Smooth muscle cell (in vitro differentiated cells): Measurements from ENCODE around the gene CHAT. TPM values are rescaled to one million over a fixed set of nuclear protein-coding genes. Genes with fewer than 3 reads are reported as not detected.

ENCODE experiments used
- DNase-seq: peaks from one replicate; lab custom pipeline; 2025; ENCODE audit not compliant: unreplicated experiment; lab: John Stamatoyannopoulos, UW
- H2AFZ ChIP-seq: fragments of 200-600 bp; sonication (generic); 2 replicates; pipeline ENCODE4 v1.6.0; 2016; ENCODE audit warnings: antibody characterized with exemption, low read depth, mild to moderate bottlenecking
- H3F3A ChIP-seq: fragments of 200-600 bp; sonication (generic); 2 replicates; pipeline ENCODE4 v1.6.0; 2017; ENCODE audit warnings: antibody characterized with exemption, low read depth
- H3K27ac ChIP-seq: fragments of 200-600 bp; sonication (generic); 2 replicates; pipeline ENCODE4 v1.5.1; 2016; ENCODE audit warnings: low read depth, mild to moderate bottlenecking
- H3K27me3 ChIP-seq: fragments of 200-600 bp; sonication (generic); 2 replicates; pipeline ENCODE4 v1.6.1; 2016; ENCODE audit warnings: low read depth, mild to moderate bottlenecking
- H3K36me3 ChIP-seq: fragments of 200-600 bp; sonication (generic); 2 replicates; pipeline ENCODE4 v1.5.1; 2016; ENCODE audit warnings: low read depth
- H3K4me1 ChIP-seq: fragments of 200-600 bp; sonication (generic); 2 replicates; pipeline ENCODE4 v1.5.1; 2016; ENCODE audit warnings: low read depth
- H3K4me2 ChIP-seq: fragments of 200-600 bp; sonication (generic); 2 replicates; pipeline ENCODE4 v1.6.0; 2016; ENCODE audit warnings: mild to moderate bottlenecking
- H3K4me3 ChIP-seq: fragments of 200-600 bp; sonication (generic); 2 replicates; pipeline ENCODE4 v1.5.1; 2016; ENCODE audit warnings: mild to moderate bottlenecking
- H3K79me2 ChIP-seq: fragments of 200-600 bp; sonication (generic); 2 replicates; pipeline ENCODE4 v1.6.0; 2016; ENCODE audit warnings: low read depth, mild to moderate bottlenecking
- H3K9ac ChIP-seq: fragments of 200-600 bp; sonication (generic); 2 replicates; pipeline ENCODE4 v1.6.0; 2016; ENCODE audit warnings: low read depth
- H3K9me3 ChIP-seq: fragments of 200-600 bp; sonication (generic); replicated peaks from 2 replicates; pipeline ENCODE4 v1.5.1; 2016; ENCODE audit warnings: low read depth
- H4K20me1 ChIP-seq: fragments of 200-600 bp; sonication (generic); 2 replicates; pipeline ENCODE4 v1.6.0; 2016; ENCODE audit warnings: low read depth
- WGBS: methylation state at CpG from one replicate; pipeline ENCODE4 v1.1.7; 2016; ENCODE audit warnings: low lambda C conversion rate; 5-methylcytosine and 5-hydroxymethylcytosine counted together
- polyA plus RNA-seq: library from polyadenylated mRNA; unstranded; fragments of >200 nt; fragmentation: Nextera tagmentation; extraction: Ambion mirVana; gene quantifications from 2 replicates; pipeline ENCODE4 v1.2.1, GENCODE V29; 2016
- total RNA-seq: library from RNA; depleted of rRNA; stranded (reverse); fragments of >200 nt; gene quantifications from 2 replicates; pipeline ENCODE4 v1.2.3, GENCODE V29; 2014
- TF ChIP-seq, protein P1 (sequence below): fragments of 200-600 bp; sonication (generic); IDR thresholded peaks from 2 replicates; pipeline ENCODE4 v1.5.1; 2017; ENCODE audit warnings: borderline replicate concordance, mild to moderate bottlenecking, antibody characterized with exemption; ENCODE audit not compliant: insufficient read depth, poor library complexity, severe bottlenecking

Gene CHAT
- total and polyA plus RNA-seq, 2 experiments from 2014 or later = not detected

DNA sequence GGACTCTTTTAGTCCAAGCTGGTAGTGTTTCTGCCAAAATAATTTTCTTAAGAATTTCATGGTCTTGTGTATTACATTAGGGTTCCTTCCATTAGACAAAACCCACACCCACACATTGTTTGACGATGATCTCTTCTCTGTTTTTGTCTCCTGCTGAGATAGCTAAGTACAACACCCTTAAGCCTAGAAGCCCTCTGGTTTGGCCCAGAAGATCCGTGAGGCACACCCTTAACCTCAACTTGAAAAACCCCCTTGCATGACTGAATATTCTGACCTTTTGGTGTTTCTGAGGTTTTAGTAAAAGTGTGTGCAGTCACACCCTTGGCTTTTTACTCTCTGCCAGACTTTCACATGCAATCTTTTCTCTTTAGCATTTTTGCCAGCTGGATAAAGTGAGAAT is 45.6 kb upstream of the CHAT start:
- no peaks in the 10 kb centered on the region for H3K9me3 ChIP-seq
- 41% methylated on average over 2 of the region's 2 CpGs for WGBS
- no peaks in the 10 kb centered on the region for H4K20me1 ChIP-seq
- DNase-seq = no peak
- H3F3A ChIP-seq = no peaks in the 10 kb centered on the region
- TF ChIP-seq, protein P1, sequence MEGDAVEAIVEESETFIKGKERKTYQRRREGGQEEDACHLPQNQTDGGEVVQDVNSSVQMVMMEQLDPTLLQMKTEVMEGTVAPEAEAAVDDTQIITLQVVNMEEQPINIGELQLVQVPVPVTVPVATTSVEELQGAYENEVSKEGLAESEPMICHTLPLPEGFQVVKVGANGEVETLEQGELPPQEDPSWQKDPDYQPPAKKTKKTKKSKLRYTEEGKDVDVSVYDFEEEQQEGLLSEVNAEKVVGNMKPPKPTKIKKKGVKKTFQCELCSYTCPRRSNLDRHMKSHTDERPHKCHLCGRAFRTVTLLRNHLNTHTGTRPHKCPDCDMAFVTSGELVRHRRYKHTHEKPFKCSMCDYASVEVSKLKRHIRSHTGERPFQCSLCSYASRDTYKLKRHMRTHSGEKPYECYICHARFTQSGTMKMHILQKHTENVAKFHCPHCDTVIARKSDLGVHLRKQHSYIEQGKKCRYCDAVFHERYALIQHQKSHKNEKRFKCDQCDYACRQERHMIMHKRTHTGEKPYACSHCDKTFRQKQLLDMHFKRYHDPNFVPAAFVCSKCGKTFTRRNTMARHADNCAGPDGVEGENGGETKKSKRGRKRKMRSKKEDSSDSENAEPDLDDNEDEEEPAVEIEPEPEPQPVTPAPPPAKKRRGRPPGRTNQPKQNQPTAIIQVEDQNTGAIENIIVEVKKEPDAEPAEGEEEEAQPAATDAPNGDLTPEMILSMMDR = no peak
- no peak overlapping the region for H2AFZ ChIP-seq
- no peaks in the 10 kb centered on the region for H3K4me1 ChIP-seq
- no peak overlapping the region for H3K4me3 ChIP-seq
- peak overlapping the region; percentile 55 for H3K4me2 ChIP-seq
- H3K27ac ChIP-seq = peak overlapping the region; percentile 19
- H3K36me3 ChIP-seq = no peaks in the 10 kb centered on the region
- no peak overlapping the region for H3K9ac ChIP-seq
- H3K27me3 ChIP-seq = no peaks in the 10 kb centered on the region
- no peaks in the 10 kb centered on the region for H3K79me2 ChIP-seq

DNA sequence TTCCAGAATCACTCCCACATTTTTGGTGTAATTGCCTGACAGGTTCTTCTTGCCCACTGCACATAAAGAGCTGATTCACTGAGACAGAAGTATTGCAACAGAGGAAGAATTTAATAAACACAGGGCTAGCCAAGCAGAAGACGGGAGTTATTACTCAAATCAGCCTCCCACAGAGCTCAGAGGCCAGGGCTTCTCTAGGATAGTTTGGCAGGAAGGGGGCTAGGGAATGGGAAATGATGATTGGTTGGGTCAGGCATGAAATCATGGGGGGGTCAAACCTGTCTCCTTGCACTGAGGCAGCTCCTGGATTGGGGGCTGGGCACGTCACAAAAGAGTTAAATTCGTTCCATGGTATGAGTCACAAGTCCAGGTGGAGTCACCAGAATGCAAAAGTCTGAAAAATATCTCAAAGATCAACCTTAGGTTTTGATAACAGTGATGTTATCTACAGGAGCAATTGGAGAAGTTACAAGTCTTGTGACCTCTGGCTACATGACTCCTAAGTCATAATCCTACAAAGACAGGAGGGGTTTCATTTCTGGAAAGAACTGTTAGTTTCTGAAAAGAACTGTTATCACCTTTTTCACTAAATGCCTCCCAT is 44.7 kb upstream of the CHAT start:
- no peaks in the 10 kb centered on the region for H3F3A ChIP-seq
- no peaks in the 10 kb centered on the region for H3K4me1 ChIP-seq
- H4K20me1 ChIP-seq = no peaks in the 10 kb centered on the region
- WGBS = 45% methylated on average over 3 of the region's 3 CpGs
- TF ChIP-seq, protein P1 = no peak
- no peaks in the 10 kb centered on the region for H3K9me3 ChIP-seq
- H3K36me3 ChIP-seq = no peaks in the 10 kb centered on the region
- no peak overlapping the region for H2AFZ ChIP-seq
- no peak overlapping the region for H3K4me3 ChIP-seq
- H3K9ac ChIP-seq = no peak overlapping the region
- no peak overlapping the region for H3K4me2 ChIP-seq
- H3K27me3 ChIP-seq = no peaks in the 10 kb centered on the region
- no peak for DNase-seq
- no peaks in the 10 kb centered on the region for H3K79me2 ChIP-seq
- H3K27ac ChIP-seq = peak overlapping the region; percentile 19

DNA sequence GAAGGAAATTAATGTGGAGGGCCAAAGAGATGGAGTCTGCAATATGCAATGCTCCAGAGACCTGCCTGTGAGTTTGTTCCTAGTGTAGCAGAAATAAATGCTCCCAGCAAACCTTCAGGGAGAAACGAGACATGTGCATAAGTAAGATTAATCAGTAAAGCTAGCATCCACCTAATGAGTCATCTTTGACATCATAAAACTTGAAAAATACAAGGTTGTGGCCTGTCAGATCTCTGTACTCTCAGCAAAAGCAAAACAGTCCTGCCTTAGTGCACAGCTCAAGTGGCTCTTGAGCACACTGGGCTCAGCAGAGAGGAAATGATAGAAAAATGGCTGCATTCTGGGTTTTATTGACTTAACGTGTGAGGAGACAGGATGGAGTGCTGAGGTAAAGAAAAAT is 42.4 kb upstream of the CHAT start:
- no peaks in the 10 kb centered on the region for H3K79me2 ChIP-seq
- H3F3A ChIP-seq = no peaks in the 10 kb centered on the region
- H3K4me1 ChIP-seq = no peaks in the 10 kb centered on the region
- DNase-seq = no peak
- H3K27ac ChIP-seq = no peak overlapping the region
- no peaks in the 10 kb centered on the region for H3K36me3 ChIP-seq
- no peaks in the 10 kb centered on the region for H3K9me3 ChIP-seq
- H3K9ac ChIP-seq = no peak overlapping the region
- H4K20me1 ChIP-seq = no peaks in the 10 kb centered on the region
- no peak overlapping the region for H3K4me3 ChIP-seq
- 54% methylated on average over 2 of the region's 2 CpGs for WGBS
- no peak overlapping the region for H2AFZ ChIP-seq
- H3K4me2 ChIP-seq = no peak overlapping the region
- TF ChIP-seq, protein P1 = no peak
- H3K27me3 ChIP-seq = no peaks in the 10 kb centered on the region

DNA sequence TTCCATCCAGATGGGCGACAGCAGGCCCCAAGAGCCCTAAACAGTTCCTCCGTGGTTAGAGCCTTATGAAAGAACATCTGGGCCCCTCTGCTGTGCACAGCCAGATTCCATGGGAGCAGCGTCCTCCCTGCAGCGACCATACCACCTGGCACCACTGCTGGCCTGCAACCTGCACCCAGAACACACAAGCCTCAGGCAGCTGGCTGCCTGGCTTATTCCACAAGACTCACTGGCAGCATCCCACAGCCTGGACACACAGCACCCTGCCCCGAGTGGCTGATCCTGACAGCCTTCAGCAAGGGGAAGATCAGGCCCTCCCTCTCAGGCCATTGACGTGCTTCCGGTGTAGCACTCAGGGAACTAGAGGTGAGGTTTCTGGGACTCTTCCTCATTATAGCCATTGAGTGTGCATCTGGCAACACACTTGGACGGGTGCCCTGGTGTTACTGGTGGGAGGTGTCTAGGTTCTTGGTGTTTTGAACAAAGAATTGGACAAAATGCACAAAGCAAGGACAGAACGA is 41.2 kb upstream of the CHAT start:
- WGBS = 92% methylated on average over 9 of the region's 9 CpGs
- H3K4me2 ChIP-seq = no peak overlapping the region

More for the DNA sequence above, 41.2 kb upstream of the CHAT start:
- H3K36me3 ChIP-seq = no peaks in the 10 kb centered on the region
- no peaks in the 10 kb centered on the region for H3K4me1 ChIP-seq
- no peak overlapping the region for H3K9ac ChIP-seq
- H3F3A ChIP-seq = no peaks in the 10 kb centered on the region
- no peak overlapping the region for H3K27ac ChIP-seq
- no peaks in the 10 kb centered on the region for H4K20me1 ChIP-seq
- H3K9me3 ChIP-seq = no peaks in the 10 kb centered on the region
- TF ChIP-seq, protein P1 = no peak
- H3K79me2 ChIP-seq = no peaks in the 10 kb centered on the region
- H2AFZ ChIP-seq = no peak overlapping the region
- H3K4me3 ChIP-seq = no peak overlapping the region
- DNase-seq = no peak
- no peaks in the 10 kb centered on the region for H3K27me3 ChIP-seq
